ENCODE data around the gene EFNB3.

Gene EFNB3

GRCh38 chr17:7704601-7705268 is at the start of gene EFNB3:
Gene EFNB3 (plus strand): TSS chr17:7705202. CDS start chr17:7705599, 397 bp downstream.
- peak; percentile 61 for DNase-seq

- no peak for DNase-seq
These were observed 49.5 kb upstream of the EFNB3 start for GRCh38 chr17:7655541-7655840.

GRCh38 chr17:7656958-7657609 is 47.9 kb upstream of the EFNB3 start:
- DNase-seq = peak; percentile 54

GRCh38 chr17:7667656-7668406 is 37.2 kb upstream of the EFNB3 start:
- peak; percentile 40 for DNase-seq

- DNase-seq = no peak
These were observed 36.5 kb upstream of the EFNB3 start for GRCh38 chr17:7668482-7668881.

GRCh38 chr17:7673239-7673638 is 31.8 kb upstream of the EFNB3 start:
- no peak for DNase-seq

- no peak for DNase-seq
These were observed 30.1 kb upstream of the EFNB3 start for GRCh38 chr17:7674934-7675333.

GRCh38 chr17:7676533-7676932 is 28.5 kb upstream of the EFNB3 start:
- DNase-seq = no peak

- no peak for DNase-seq
These were observed 27.5 kb upstream of the EFNB3 start for GRCh38 chr17:7677388-7678067.

GRCh38 chr17:7684851-7685532 is 20.0 kb upstream of the EFNB3 start:
- no peak for DNase-seq

GRCh38 chr17:7685533-7686221 is 19.3 kb upstream of the EFNB3 start:
- peak; percentile 96 for DNase-seq

GRCh38 chr17:7686222-7687071 is 18.6 kb upstream of the EFNB3 start:
- DNase-seq = peak; percentile 90

GRCh38 chr17:7687072-7687907 is 17.7 kb upstream of the EFNB3 start, which contains the start of gene TP53:
Gene TP53 (minus strand): TSS chr17:7687490. CDS start chr17:7676594, 10,896 bp downstream.
- peak; percentile 94 for DNase-seq

GRCh38 chr17:7687908-7688807 is 16.8 kb upstream of the EFNB3 start, which contains the start of gene WRAP53:
Gene WRAP53 (plus strand): TSS chr17:7688477. CDS start chr17:7688649, 172 bp downstream.
- DNase-seq = peak; percentile 99

GRCh38 chr17:7688808-7689316 is 16.1 kb upstream of the EFNB3 start:
- DNase-seq = no peak

- no peak for DNase-seq
These were observed 9.4 kb upstream of the EFNB3 start for GRCh38 chr17:7695586-7695985.

GRCh38 chr17:7697828-7698588 is 7.0 kb upstream of the EFNB3 start:
- no peak for DNase-seq

- DNase-seq = no peak
These were observed 4.5 kb upstream of the EFNB3 start for GRCh38 chr17:7700510-7700909.

Measured in femur (tissue), 1 donor.